ENCODE measurements around the gene KDM5B.

DNA sequence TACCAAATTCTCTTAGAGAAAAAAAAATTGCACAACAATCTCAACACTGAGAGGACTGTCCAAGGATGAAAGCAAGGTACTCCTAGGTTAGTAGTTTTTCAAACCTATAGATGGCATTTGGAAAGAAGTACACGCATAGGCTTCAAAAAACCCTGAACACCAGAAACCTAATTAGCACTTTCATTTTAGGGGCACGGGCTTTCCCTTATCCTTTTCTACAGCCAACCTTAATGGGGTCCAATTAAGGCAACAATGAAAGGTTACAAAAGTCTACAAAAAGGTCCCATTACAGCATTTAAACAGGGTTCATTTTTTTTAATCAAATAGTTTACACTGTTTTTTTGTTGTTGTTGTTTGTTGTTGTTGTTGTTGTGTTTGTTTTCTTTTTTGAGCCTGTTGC lies 6.2 kb downstream of the KDM5B start:
- TF ChIP-seq, protein P1, sequence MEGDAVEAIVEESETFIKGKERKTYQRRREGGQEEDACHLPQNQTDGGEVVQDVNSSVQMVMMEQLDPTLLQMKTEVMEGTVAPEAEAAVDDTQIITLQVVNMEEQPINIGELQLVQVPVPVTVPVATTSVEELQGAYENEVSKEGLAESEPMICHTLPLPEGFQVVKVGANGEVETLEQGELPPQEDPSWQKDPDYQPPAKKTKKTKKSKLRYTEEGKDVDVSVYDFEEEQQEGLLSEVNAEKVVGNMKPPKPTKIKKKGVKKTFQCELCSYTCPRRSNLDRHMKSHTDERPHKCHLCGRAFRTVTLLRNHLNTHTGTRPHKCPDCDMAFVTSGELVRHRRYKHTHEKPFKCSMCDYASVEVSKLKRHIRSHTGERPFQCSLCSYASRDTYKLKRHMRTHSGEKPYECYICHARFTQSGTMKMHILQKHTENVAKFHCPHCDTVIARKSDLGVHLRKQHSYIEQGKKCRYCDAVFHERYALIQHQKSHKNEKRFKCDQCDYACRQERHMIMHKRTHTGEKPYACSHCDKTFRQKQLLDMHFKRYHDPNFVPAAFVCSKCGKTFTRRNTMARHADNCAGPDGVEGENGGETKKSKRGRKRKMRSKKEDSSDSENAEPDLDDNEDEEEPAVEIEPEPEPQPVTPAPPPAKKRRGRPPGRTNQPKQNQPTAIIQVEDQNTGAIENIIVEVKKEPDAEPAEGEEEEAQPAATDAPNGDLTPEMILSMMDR (IDR thresholded peaks at IDR 0.05; ENCODE audit: poor library complexity), result no peak
- TF ChIP-seq EZH2 (IDR thresholded peaks at IDR 0.05; ENCODE audit: borderline replicate concordance) (no peak), EZH2phosphoT487 (IDR thresholded peaks at IDR 0.05; ENCODE audit: low read depth, severe bottlenecking, unreplicated experiment) (no peak)

Measured in hepatocyte (in vitro differentiated cells).